Testis (tissue), 2 donors: ENCODE data around the gene SIX5.

ENCODE experiments used
- CTCF ChIP-seq, 3 experiments: fragments of 450-650 bp in 2 of 3; fragments of 200-600 bp in 1 of 3; sonication (generic) in 1 of 3; IDR thresholded peaks; one replicate each; pipeline ENCODE4 v1.5.1; 2016 to 2019; ENCODE audit warnings: antibody characterized with exemption in 3 of 3, mild to moderate bottlenecking in 2 of 3, moderate library complexity in 1 of 3
- POLR2A ChIP-seq: fragments of 450-650 bp; IDR thresholded peaks from one replicate; pipeline ENCODE4 v1.6.1; 2017; ENCODE audit warnings: antibody characterized with exemption, mild to moderate bottlenecking, moderate library complexity

GRCh38 chr19:45758921-45759320, 10.1 kb downstream of the SIX5 start:
- no peak for TF ChIP-seq POLR2A
- no peak for TF ChIP-seq CTCF (IDR thresholded peaks at IDR 0.05)
